Measurements from ENCODE around the gene PSIP1. TPM values are rescaled to one million over a fixed set of nuclear protein-coding genes. Genes with fewer than 3 reads are reported as not detected.

Gene PSIP1
- total and polyA plus RNA-seq, 4 donors = 14.8 to 75.1 (median 29.8) TPM

- Histone ChIP-seq H3K27ac (ENCODE audit: low read depth in 1 of 2, low read length in 1 of 2) (no peak overlapping the region), H3K4me1 (ENCODE audit: control insufficient read depth in 5 of 5, insufficient read depth in 5 of 5, low read length in 5 of 5) (peaks cover 0 to 39% (median 9%) of the 10 kb centered on the region in 5 donors), H3K27me3 (ENCODE audit: control insufficient read depth in 3 of 3, insufficient read depth in 3 of 3, low read length in 2 of 3) (no peaks in the 10 kb centered on the region), H3K36me3 (ENCODE audit: control insufficient read depth in 4 of 4, insufficient read depth in 4 of 4, low read length in 4 of 4) (peaks cover 0 to 22% (median 10%) of the 10 kb centered on the region in 4 donors), H3K9ac (ENCODE audit: insufficient read depth in 1 of 2, low read length in 2 of 2) (no peak overlapping the region), H3K9me3 (ENCODE audit: control insufficient read depth in 4 of 4, insufficient read depth in 3 of 4, low read length in 3 of 4) (no peaks in the 10 kb centered on the region), H3K4me3 (no peak overlapping the region)
- TF ChIP-seq CTCF (IDR thresholded peaks at IDR 0.05; ENCODE audit: control extremely low read depth, extremely low read depth) = no peak
- 86 to 93% methylated on average over 8 of the region's 8 CpGs for WGBS, 2 donors
- no peak for ATAC-seq (ENCODE audit: insufficient read depth, low FRiP score)
- no peak for DNase-seq
Measured at GRCh38 chr9:15426019-15426418, 84.8 kb downstream of the PSIP1 start.

GRCh38 chr9:15423231-15423985 is 87.4 kb downstream of the PSIP1 start:
- TF ChIP-seq CTCF (IDR thresholded peaks at IDR 0.05; ENCODE audit: control extremely low read depth, extremely low read depth) = no peak
- Histone ChIP-seq H3K4me3 (peak overlapping the region; percentile 76), H3K27me3 (ENCODE audit: control insufficient read depth in 3 of 3, insufficient read depth in 3 of 3, low read length in 2 of 3) (no peaks in the 10 kb centered on the region), H3K4me1 (ENCODE audit: control insufficient read depth in 5 of 5, insufficient read depth in 5 of 5, low read length in 5 of 5) (peaks cover 0 to 32% (median 9%) of the 10 kb centered on the region in 5 donors), H3K9ac (ENCODE audit: insufficient read depth in 1 of 2, low read length in 2 of 2) (peak overlapping the region; percentile 69 to 89), H3K9me3 (ENCODE audit: control insufficient read depth in 4 of 4, insufficient read depth in 3 of 4, low read length in 3 of 4) (no peaks in the 10 kb centered on the region), H3K27ac (ENCODE audit: low read depth in 1 of 2, low read length in 1 of 2) (peak overlapping the region; percentile 78 to 88), H3K36me3 (ENCODE audit: control insufficient read depth in 4 of 4, insufficient read depth in 4 of 4, low read length in 4 of 4) (peaks cover 0 to 22% (median 10%) of the 10 kb centered on the region in 4 donors)
- peak in 2 of 3 donors; percentile 74 to 76 for DNase-seq
- WGBS, 2 donors = 4 to 7% methylated on average over 18 of the region's 18 CpGs
- ATAC-seq (ENCODE audit: insufficient read depth, low FRiP score) = no peak

GRCh38 chr9:15422372-15423230 is 88.2 kb downstream of the PSIP1 start, which contains the start of gene SNAPC3:
Gene SNAPC3, plus strand, starts transcription at chr9:15422876. Its CDS starts 4 bp downstream, at chr9:15422880.
- Histone ChIP-seq H3K4me3 (peak within 1 kb of the TSS; percentile 76), H3K9me3 (ENCODE audit: control insufficient read depth in 4 of 4, insufficient read depth in 3 of 4, low read length in 3 of 4) (no peaks in the 10 kb centered on the region), H3K4me1 (ENCODE audit: control insufficient read depth in 5 of 5, insufficient read depth in 5 of 5, low read length in 5 of 5) (peaks cover 0 to 32% (median 9%) of the 10 kb centered on the region in 5 donors), H3K9ac (ENCODE audit: insufficient read depth in 1 of 2, low read length in 2 of 2) (peak within 1 kb of the TSS; percentile 95 to 98), H3K27ac (ENCODE audit: low read depth in 1 of 2, low read length in 1 of 2) (peak within 1 kb of the TSS; percentile 78 to 95), H3K36me3 (ENCODE audit: control insufficient read depth in 4 of 4, insufficient read depth in 4 of 4, low read length in 4 of 4) (peaks cover 0 to 22% (median 10%) of the 10 kb centered on the region in 4 donors), H3K27me3 (ENCODE audit: control insufficient read depth in 3 of 3, insufficient read depth in 3 of 3, low read length in 2 of 3) (no peaks in the 10 kb centered on the region)
- no peak for TF ChIP-seq CTCF (IDR thresholded peaks at IDR 0.05; ENCODE audit: control extremely low read depth, extremely low read depth)
- peak; percentile 100 for ATAC-seq (ENCODE audit: insufficient read depth, low FRiP score)
- DNase-seq = peak; percentile 96 to 98 (median 97)
- WGBS, 2 donors = 0% methylated on average over 64 to 70 of the region's 70 CpGs
